BJ (cell line): ENCODE results near the gene HINT1. TPM values are rescaled to one million over a fixed set of nuclear protein-coding genes. Genes with fewer than 3 reads are reported as not detected.

Source experiments
- CTCF ChIA-PET: fragments of 350-600 bp; formaldehyde crosslinking; extraction: SDS; loops from one replicate; lab custom pipeline; 2021; ENCODE audit warnings: antibody characterized with exemption, inconsistent platforms; lab: Yijun Ruan, JAX
- POLR2A ChIA-PET: fragments of 300-600 bp; sonication (Branson Sonifier 250); formaldehyde crosslinking; extraction: SDS; loops from one replicate; lab custom pipeline; 2021; ENCODE audit warnings: antibody characterized with exemption; lab: Charles Lee
- DNase-seq: peaks from one replicate; pipeline ENCODE4 v3.0.0-alpha.2; 2011; ENCODE audit warnings: low read depth
- H3K27me3 ChIP-seq: 2 replicates; pipeline ENCODE4 v1.6.0; 2011; ENCODE audit warnings: low read length; ENCODE audit not compliant: control insufficient read depth, insufficient read depth
- H3K36me3 ChIP-seq: 2 replicates; pipeline ENCODE4 v1.5.1; 2011; ENCODE audit warnings: low read length; ENCODE audit not compliant: control insufficient read depth, insufficient read depth
- H3K4me3 ChIP-seq: 2 replicates; pipeline ENCODE4 v1.5.1; 2011; ENCODE audit warnings: low read depth, mild to moderate bottlenecking, control low read depth, low read length
- CTCF ChIP-seq: IDR thresholded peaks from 2 replicates; pipeline ENCODE4 v1.5.1; 2011; ENCODE audit warnings: low read depth, mild to moderate bottlenecking, control low read depth, inconsistent platforms, low read length, moderate library complexity; ENCODE audit not compliant: insufficient read depth
- polyA plus RNA-seq: library from polyadenylated mRNA; depleted of rRNA; stranded (reverse); fragments of >200 nt; gene quantifications from 2 replicates; pipeline ENCODE4 v1.2.3, GENCODE V29; 2011

The HINT1 gene
- polyA plus RNA-seq, 1 experiment, result 335 TPM

DNA sequence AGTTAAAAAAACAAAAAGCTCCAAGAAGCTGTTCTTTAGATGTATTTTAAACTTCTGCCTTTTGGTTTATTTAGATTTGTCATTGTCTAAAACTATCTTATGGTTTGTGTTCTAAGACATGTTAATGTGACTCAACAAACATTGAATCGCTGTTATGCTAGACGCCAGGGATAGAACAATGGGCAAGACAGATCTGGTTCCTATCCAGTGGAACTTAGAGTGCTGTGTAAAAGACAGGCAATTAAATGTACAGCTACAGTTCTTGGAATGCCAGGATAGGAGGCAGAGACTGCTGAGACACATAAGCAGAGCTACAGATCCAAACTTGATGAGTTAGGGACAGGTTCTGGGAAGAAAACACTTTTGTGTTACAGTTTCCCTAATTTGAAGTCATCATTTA, 28.1 kb upstream of the HINT1 start:
- POLR2A ChIA-PET, result no interaction called here
- CTCF ChIA-PET, result interaction anchor here (0.8 kb wide), 1 partner anchor 22 kb away, joined by 3 read pairs; no protein-coding TSS in a partner anchor
- Histone ChIP-seq H3K4me3 (no peak overlapping the region), H3K36me3 (no peaks in the 10 kb centered on the region), H3K27me3 (no peaks in the 10 kb centered on the region)
- no peak for TF ChIP-seq CTCF
- no peak for DNase-seq

DNA sequence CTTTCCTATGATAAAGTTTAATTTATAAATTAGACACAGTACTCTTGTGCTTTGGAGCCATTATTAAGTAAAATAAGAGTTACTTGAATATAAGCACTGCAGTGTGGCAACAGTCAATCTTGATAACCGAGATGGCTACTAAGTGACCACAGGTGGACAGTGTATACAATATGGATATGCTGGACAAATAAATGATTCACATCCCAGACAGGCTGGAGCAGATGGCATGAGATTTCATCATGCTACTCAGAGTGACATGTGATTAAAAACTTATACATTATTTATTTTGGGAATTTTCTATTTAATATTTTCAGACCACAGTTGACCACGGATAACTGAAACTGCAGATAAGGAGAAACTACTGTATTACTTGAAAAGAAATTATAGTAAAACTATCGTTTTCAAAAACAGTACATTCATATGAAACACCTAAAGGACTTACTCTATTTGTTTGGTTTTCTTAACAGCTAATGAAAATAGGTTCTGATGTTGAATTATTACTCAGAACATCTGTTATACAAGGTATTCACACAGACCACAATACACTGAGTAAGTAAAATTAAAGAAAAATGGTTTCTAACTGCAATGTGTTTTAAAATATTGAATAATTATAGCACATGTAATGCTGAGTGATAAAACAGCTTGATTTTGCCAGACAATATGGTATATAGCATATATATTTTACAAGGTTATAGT, 21.7 kb upstream of the HINT1 start:
- no peaks in the 10 kb centered on the region for H3K36me3 ChIP-seq
- DNase-seq, result no peak
- no peak overlapping the region for H3K4me3 ChIP-seq
- no peaks in the 10 kb centered on the region for H3K27me3 ChIP-seq
- no peak for TF ChIP-seq CTCF
- POLR2A ChIA-PET, result no interaction called here
- CTCF ChIA-PET, result no interaction called here

- ChIA-PET CTCF (interaction anchor here (0.9 kb wide), 1 partner anchor 25 kb away, joined by 4 read pairs; no protein-coding TSS in a partner anchor), POLR2A (no interaction called here)
- DNase-seq, result no peak
- no peaks in the 10 kb centered on the region for H3K36me3 ChIP-seq
- no peak for TF ChIP-seq CTCF
- H3K27me3 ChIP-seq, result no peaks in the 10 kb centered on the region
- no peak overlapping the region for H3K4me3 ChIP-seq
These were observed 20.6 kb upstream of the HINT1 start for GRCh38 chr5:131185523-131186104.

DNA sequence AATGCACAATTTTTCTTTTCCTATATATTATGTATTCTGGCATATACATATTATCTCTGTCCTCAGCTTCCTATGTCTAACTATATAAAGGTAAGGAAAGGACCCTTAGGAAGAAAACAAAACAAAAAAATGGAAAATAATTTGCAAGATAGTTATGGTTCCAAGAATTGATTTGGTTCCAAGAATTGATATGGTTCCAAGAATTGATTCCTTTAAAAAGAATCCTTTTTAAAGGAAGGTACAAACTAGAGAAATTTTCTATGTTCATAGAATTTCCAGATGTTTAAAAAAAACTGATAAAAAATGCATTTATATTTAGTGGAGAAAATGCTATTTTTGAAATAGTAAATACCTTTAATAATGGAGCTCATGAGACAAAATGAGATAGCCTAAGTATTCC, 17.8 kb upstream of the HINT1 start:
- no peak for TF ChIP-seq CTCF
- H3K36me3 ChIP-seq, result no peaks in the 10 kb centered on the region
- no peak overlapping the region for H3K4me3 ChIP-seq
- ChIA-PET POLR2A (no interaction called here), CTCF (no interaction called here)
- H3K27me3 ChIP-seq, result no peaks in the 10 kb centered on the region
- DNase-seq, result no peak

GRCh38 chr5:131180407-131180806, 15.4 kb upstream of the HINT1 start:
- CTCF ChIA-PET, result interaction anchor here (0.7 kb wide), 1 partner anchor 741 kb away, joined by 3 read pairs; no protein-coding TSS in a partner anchor
- no peak for TF ChIP-seq CTCF

More at GRCh38 chr5:131180407-131180806, 15.4 kb upstream of the HINT1 start:
- no peak for DNase-seq
- POLR2A ChIA-PET, result no interaction called here
- no peaks in the 10 kb centered on the region for H3K27me3 ChIP-seq
- H3K36me3 ChIP-seq, result no peaks in the 10 kb centered on the region
- no peak overlapping the region for H3K4me3 ChIP-seq
